NCI-H2107 treated with DMSO at 0.1 percent for 48 hours (cell line): ENCODE data around the gene NFKBIL1.
A peak's percentile ranks its signal among the peaks of the same experiment; 100 is the strongest.
"Not testable (repeated sequence)": the region's sequence is repeated elsewhere in the genome, so short reads cannot be mapped to it uniquely, and the experiment has no call there.

Experiments
- DNase-seq: peaks from one replicate; lab custom pipeline; 2025; ENCODE audit not compliant: unreplicated experiment; lab: John Stamatoyannopoulos, UW

NFKBIL1 gene

DNA sequence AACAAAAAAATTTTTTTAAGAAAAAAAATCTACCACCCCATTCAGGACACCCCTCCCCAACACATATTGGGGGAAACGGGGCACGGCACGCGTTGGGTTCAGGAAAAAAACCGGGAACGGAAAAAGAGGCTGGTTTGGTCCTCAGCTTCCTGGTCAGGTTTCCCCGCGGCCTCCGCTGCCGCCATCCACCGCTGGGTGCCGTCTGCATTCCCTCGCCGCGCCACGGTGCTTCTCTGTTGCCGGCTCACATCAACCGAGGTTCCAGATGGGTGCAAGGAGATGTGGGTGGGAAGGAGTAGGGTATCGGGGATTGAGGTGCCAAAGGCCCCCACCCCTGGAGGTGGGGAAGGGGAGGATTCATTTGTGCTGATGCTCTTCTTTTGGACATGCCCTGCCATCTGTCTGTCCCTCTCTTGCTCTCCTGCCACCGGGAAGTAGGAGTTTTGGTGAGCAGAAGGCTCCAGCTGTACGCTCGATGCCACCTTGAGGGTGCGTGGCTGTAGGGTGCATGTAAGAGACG lies 12.8 kb upstream of the NFKBIL1 start:
- no peak for DNase-seq

GRCh38 chr6:31535538-31536324 lies 11.7 kb upstream of the NFKBIL1 start:
- no peak for DNase-seq

GRCh38 chr6:31538805-31539400 lies 8.5 kb upstream of the NFKBIL1 start:
- no peak for DNase-seq

DNA sequence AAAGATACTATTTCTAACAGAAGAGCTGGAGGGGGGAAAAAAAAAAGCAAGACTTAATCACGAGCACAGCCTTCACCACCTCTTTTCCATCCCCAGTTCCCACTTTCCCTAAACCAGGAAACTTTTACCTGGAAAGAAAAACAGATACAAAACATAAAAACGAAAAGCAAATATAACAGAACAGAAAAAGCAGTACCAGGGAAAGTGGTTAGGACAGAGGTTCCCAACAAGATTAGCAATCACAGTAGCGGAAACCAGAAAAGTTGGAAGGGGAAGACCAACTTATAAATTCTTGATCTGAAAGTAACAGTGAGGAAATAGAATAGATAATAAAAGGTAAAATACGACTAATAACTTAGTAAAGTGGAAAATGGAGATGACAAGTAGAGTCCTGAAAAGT lies 6.8 kb upstream of the NFKBIL1 start:
- DNase-seq = no peak

GRCh38 chr6:31541059-31541657 lies 6.2 kb upstream of the NFKBIL1 start:
- DNase-seq = no peak

GRCh38 chr6:31541658-31542521 lies 5.5 kb upstream of the NFKBIL1 start, which contains the start of gene DDX39B:
TSS of gene DDX39B (minus strand) at chr6:31542003. CDS start at chr6:31540532, 1,471 bp downstream.
- DNase-seq = peak; percentile 91

GRCh38 chr6:31543639-31544038 lies 3.8 kb upstream of the NFKBIL1 start:
- DNase-seq = no peak

DNA sequence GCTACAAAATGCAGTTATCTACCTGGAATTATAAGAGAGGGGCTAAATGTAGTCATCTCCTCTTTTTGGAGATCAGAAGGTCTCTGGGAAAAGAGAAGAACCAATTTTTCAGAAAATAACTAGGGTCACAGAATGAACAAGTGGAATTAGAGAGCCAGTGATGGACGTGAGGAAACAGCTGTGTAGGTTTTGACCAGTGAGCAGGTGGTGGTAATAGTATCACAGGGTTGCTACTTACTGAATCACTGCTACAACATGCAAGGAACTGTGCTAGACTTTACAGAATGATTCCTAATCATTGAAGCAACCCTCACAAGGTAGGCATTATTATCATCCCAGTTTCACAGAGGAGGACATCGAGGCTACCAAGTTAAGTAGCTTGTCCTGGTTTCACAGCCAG lies 2.7 kb upstream of the NFKBIL1 start:
- DNase-seq = no peak

DNA sequence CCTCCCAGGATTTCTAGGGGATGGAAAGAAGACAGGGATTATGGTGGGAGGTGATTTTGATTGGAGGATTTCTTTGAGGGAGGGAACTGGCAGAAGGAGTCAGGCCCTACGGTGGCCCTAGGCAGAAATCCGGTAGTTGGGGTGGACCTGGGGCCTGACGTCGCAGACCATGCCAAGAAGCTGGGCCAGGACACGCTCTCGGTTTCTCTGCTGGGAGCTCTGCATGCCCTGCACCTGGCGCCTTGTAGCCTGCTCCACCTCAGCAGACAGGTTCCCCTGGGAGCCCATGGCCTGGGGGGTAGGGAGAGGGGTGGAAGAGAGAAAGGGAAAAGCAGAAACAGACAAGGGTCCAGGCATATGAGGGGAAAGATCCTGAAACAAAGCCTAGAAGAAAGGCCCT lies 2.1 kb upstream of the NFKBIL1 start:
- no peak for DNase-seq

- peak; percentile 85 for DNase-seq
Measured at GRCh38 chr6:31546339-31546957, 960 bp upstream of the NFKBIL1 start, which contains the start of gene ATP6V1G2. TSS of gene ATP6V1G2 (minus strand) at chr6:31546608. CDS start at chr6:31546559, 49 bp downstream.

DNA sequence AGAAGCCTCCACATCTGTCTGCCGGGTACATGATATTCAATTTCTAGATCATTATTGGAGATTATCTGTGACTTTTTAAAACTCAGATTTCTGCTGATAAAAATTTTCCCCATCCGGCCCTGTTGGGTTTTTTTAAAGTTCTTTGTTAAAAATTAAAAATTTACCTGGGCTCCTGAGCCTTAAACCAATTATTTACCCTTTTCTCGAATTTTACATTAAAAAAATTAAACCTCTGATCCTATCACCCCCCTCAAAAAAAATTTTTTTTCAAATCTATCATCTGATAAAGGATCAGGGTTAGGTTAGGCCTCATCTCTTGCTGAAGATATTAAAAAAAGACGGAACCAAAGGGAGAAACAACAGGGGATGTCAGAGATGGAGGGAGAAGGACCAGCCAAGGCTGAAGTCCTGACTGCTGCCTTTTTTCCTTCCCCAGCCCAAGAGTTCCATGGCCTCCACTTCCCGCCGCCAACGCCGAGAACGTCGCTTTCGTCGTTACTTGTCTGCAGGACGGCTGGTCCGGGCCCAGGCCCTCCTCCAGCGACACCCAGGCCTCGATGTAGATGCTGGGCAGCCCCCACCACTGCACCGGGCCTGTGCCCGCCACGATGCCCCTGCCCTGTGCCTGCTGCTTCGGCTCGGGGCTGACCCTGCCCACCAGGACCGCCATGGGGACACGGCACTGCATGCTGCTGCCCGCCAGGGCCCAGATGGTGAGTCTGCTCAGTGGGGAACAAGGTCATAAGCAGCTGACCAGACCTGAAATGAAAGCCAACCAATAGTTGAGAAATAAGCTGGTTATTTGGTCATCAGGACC lies 527 bp downstream of the NFKBIL1 start:
- no peak for DNase-seq

DNA sequence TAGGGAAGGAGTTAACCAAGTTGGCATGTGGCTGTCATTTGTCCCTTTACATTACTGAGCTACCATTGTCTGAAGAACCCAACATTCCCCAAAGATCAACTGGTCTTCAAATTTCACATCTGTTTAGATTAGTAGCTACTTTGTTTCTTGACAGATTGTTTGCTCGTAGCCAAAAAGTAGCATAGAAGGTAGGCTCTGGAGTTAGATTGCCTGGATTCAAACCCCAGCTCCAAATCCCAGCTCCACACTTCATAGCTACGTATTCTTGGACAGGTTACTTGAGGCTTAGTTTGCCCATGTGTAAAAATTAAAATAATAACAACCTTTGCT lies 1.1 kb downstream of the NFKBIL1 start:
- no peak for DNase-seq

- DNase-seq = not testable (repeated sequence)
Measured at GRCh38 chr6:31551371-31551770, 4.0 kb downstream of the NFKBIL1 start.

GRCh38 chr6:31556307-31556706 lies 8.9 kb downstream of the NFKBIL1 start:
- no peak for DNase-seq

- no peak for DNase-seq
Measured at GRCh38 chr6:31557443-31558317, 10.3 kb downstream of the NFKBIL1 start.

DNA sequence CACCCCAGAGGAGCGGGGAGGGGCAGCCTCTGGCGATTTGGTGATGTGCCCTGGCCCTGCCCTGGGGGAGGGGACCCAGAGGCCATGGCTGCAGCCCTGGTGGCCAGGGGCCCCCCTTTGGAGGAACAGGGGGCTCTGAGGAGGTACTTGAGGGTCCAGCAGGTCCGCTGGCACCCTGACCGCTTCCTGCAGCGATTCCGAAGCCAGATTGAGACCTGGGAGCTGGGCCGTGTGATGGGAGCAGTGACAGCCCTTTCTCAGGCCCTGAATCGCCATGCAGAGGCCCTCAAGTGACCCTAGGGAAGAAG lies 10.9 kb downstream of the NFKBIL1 start:
- no peak for DNase-seq

GRCh38 chr6:31558631-31559500 lies 11.5 kb downstream of the NFKBIL1 start:
- DNase-seq = no peak

GRCh38 chr6:31559606-31559957 lies 12.2 kb downstream of the NFKBIL1 start:
- no peak for DNase-seq
